Measurements from ENCODE around the gene LAMB4.

The LAMB4 gene, protein sequence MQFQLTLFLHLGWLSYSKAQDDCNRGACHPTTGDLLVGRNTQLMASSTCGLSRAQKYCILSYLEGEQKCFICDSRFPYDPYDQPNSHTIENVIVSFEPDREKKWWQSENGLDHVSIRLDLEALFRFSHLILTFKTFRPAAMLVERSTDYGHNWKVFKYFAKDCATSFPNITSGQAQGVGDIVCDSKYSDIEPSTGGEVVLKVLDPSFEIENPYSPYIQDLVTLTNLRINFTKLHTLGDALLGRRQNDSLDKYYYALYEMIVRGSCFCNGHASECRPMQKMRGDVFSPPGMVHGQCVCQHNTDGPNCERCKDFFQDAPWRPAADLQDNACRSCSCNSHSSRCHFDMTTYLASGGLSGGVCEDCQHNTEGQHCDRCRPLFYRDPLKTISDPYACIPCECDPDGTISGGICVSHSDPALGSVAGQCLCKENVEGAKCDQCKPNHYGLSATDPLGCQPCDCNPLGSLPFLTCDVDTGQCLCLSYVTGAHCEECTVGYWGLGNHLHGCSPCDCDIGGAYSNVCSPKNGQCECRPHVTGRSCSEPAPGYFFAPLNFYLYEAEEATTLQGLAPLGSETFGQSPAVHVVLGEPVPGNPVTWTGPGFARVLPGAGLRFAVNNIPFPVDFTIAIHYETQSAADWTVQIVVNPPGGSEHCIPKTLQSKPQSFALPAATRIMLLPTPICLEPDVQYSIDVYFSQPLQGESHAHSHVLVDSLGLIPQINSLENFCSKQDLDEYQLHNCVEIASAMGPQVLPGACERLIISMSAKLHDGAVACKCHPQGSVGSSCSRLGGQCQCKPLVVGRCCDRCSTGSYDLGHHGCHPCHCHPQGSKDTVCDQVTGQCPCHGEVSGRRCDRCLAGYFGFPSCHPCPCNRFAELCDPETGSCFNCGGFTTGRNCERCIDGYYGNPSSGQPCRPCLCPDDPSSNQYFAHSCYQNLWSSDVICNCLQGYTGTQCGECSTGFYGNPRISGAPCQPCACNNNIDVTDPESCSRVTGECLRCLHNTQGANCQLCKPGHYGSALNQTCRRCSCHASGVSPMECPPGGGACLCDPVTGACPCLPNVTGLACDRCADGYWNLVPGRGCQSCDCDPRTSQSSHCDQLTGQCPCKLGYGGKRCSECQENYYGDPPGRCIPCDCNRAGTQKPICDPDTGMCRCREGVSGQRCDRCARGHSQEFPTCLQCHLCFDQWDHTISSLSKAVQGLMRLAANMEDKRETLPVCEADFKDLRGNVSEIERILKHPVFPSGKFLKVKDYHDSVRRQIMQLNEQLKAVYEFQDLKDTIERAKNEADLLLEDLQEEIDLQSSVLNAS (N-terminal part only)

DNA sequence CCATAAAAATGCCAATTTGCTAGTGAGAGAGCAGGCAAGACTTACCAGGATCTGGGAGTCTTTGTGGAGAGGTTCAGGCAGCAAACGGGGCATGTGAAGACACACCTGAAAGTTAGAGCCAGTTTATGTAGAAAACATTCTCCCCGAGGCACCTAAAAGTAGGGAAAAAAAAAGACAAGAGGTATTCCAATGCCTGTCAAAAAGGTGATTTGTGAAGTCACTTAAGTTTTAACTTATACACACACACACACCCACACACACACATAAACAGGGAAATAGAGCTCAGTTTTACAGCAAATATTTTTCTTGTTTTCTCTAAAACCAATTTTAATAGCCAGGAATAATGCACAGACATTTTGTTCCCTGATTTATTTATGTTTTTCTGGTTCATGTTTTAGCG lies at the start of gene LAMB4:
Gene LAMB4, minus strand, starts transcription at position 101 of the 400 bp plus-strand sequence. CDS start 7,197 bp downstream, outside the sequence.
- no peak for DNase-seq

DNA sequence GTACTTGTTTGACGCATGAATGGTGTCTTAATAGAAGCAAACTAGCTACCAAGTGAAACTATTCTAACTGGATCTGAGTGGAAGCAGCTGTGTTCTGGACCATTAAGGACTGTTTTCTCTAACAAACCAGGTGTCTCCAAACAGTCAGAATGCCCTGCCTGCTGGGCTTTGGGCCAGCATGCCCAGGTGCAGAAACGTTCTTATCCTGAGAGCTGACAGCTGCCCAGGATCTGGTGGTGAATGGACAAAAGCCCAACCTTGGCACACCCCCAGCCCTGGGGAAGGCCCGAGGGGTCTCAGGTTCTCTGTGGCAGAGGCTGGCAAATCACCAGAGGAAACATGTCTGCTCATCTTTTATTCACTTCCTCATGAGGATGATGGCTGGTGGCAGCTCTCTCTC lies 48.2 kb upstream of the LAMB4 start:
- no peak for DNase-seq

DNA sequence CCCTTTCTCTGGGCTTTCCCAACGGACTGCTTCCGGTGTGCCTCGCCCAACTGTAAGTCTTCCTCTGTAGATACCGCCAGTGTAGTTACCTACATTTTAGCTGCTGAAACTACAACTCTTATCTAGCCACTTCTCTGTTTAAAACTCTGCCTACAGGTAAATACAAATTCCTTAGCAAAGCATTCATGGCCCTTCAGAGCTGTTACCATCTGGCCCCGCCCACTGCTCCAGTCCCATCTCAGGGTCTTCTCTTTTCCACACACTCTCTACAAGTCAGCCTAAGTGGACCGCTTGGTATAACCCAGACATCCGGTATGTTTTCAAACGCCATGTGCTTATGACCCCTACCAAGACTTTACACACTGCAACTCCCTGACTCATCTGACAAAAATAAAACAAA lies 41.0 kb upstream of the LAMB4 start:
- no peak for DNase-seq

DNA sequence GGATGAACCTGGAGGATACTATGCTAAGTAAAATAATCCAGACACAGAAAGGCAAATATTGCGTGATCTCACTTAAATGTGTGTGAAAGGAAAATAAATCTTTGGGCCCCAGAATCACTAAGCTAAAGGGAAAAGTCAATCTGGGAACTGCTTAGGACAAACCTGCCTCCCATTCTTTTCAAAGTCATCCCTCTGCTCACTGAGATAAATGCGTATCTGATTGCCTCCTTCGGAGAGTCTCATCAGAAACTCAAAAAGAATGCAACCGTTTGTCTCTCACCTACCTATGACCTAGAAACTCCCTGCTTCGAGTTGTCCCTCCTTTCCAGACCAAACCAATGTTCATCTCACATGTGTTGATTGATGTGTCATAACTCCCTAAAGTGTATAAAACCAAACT lies 40.1 kb upstream of the LAMB4 start:
- DNase-seq, result no peak

DNA sequence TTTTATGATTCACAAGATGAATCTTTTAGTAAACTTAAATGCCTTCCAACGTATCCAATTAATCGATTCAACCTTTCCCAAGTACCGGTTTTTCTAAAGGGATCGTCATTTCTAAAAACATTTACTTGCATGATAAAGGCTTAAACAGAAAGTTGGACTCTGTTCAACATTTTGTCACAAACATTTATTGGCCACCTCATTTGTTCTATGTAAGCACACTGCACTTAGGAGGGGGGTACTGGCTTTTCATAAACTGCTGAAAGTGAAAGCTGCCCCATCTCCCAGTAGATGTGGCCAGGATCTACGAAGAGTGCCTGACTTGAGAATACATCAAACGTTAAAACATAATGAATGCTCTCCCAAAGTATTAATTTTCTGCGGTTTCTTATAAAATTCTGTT lies 37.3 kb upstream of the LAMB4 start:
- no peak for DNase-seq

DNA sequence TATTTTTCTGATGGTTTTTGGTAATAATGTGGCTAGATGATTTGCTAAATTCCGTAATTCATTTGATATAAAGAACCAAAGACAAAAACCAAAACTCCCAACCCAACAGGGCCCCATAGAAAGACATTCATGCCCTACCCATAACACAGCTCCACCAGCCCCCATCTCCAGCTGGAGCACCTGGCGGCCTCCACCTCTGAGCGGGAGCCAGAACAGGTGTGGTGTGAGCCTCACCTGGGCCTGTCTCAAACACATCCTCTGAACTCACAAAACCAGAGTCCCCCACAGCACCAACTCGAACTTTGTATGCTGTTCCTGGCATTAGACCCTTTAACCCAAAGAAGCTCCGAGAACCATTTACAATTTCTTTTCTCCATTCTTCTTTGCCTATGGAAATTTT lies 36.5 kb upstream of the LAMB4 start:
- no peak for DNase-seq

DNA sequence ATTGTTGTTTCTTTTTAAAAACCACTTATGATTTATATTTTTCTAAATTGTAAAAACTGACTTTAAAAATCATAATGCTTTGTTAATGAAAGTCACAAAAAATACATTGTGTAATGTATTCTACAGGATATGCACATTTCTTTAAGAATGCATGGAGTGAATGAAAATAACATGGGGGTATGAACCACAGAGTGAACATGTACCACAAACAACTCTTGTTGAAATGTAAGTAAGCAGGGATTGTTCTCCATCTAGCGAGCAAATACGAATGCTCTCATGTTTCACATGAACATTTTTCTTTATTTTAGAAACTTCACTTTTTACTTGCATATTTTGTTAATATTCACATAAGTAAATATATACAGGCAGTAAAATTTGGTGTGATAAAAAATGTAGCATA lies 35.6 kb upstream of the LAMB4 start:
- no peak for DNase-seq

DNA sequence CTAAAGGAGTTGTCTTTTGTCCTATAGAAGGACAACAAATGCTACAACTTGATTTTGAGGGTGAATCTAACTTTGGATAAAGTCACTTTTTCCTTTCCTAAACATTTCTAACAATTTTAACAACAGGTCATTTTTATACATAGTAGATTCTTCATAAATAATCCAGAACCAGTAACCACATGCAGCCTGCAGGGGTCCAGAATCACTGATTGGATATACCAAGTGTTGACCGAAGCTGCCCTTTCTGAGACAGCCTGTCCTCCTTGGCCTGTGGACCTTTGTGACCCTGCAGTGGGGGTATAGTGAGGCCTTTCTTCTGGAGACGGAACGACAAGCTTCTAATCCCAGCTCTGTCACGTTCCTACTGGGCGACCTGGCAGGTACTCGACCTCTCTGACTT lies 34.8 kb upstream of the LAMB4 start:
- DNase-seq, result no peak

DNA sequence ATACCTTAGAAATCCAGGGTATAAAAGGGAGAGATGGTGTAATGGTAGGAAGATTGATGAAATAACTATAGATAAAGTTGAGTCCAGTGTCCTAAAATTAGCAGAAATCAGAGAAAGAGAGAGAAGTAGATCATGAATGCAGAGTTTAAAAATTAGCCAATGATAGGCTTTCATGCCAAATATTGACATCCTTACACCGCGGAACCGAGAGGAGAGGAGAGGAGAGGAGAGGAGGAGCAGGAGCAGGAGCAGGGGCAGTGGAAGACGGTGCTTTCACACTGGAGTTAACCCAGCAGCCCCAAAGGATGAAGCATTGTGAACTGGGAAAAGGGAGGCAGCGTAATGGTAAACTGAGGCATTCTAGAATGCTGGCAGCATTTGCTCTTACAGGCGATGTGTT lies 34.2 kb upstream of the LAMB4 start:
- no peak for DNase-seq

DNA sequence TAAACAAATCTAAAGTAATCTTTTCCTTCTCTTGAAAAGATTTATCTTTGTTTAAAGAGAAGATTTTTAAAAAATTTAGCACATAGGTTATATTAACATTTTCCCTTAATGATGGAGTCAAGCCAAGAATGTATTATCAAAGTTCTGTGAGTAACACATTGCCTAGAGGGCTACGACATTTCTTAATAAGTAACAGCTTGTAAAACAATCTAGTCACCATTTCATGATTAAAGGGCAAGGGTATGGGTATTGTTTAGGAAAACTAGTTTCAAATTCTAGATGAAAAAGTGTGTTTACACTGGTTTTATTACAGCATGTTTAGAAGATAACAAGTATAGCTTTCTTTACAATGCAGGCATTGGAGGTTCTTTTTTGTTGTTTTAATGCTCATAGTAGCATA lies 28.6 kb upstream of the LAMB4 start:
- no peak for DNase-seq

DNA sequence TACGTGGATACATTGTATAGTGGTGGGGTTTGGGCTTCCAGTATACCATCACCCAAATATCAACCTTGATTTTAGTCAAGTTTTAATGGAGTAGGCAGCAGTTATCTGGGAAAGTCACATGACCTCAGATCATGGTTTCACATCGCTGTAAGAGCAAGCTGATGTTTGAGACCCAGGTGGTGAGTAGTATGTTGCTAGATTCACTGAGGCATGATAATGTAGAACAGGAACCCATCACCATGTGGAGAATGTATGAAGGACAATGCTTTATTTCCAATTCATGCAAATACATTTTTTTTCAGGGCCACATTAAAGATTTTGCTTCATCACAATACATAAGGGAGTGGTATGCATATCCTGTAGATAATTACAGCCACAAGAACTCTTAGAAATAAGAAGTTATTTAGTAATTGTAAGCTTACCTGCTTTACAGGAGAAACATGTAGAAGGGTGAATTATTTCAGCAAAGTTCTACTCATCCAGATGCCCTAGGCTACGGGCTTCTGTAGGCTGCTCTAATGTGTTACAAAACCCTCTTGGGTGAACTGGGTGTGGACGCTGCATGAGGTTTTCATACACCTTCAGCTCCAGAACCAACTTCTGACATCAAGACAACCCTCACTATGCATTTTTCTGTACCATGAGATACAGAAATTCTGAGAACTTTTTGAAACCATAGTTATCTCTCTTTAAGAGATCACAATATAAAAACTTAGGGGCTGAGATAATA lies 27.6 kb upstream of the LAMB4 start:
- no peak for DNase-seq

DNA sequence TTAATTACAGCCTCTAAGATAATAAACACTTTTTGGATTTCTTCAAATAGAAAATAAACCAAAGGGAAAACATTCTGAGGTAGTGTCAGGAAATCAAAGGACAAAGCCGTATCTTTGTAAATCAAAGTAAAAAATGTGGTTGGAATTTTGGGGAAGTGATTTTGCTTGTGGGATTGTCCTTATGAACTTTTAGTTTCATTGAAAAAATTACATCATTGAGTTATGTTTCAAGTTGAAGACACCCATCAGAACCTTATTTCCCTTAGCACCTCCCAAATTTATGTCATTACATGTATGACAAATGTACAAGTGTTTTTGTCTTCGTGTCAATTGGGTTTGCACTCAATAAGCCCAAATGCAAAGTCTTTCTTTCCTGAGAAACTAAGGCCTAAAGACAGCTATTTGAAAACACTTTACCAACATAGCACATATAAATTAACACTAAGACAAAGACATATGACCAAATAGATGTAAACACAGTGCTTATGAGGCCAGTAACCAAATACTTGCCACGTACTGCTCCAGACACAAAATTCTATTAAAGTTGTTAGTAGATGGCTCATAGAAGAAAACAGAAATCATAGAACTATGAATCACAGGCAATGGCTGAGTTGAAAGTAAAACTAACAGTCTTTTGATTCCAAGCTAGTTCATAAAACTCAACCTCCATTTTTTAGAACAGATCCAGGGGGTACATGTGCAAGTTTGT lies 26.9 kb upstream of the LAMB4 start:
- no peak for DNase-seq

DNA sequence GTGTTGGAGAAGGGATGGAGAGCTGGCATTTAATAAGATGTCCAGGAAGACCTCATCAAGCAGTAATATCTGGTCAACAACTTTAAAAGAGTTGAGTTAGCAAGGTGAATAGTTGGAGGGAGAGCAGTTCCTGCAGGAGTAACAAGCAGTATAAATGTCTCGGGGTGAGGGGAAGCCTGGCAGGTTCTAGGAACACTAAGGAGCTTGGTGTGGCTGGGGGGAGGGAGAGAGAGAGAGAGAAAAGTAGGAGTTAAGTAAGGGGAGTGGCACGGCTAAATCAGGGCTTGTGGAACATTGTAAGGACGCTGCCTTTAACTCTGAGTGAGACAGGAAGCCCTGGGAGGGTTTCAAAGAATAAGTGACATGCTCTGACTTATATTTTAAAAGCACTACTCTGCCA lies 22.0 kb upstream of the LAMB4 start:
- no peak for DNase-seq

DNA sequence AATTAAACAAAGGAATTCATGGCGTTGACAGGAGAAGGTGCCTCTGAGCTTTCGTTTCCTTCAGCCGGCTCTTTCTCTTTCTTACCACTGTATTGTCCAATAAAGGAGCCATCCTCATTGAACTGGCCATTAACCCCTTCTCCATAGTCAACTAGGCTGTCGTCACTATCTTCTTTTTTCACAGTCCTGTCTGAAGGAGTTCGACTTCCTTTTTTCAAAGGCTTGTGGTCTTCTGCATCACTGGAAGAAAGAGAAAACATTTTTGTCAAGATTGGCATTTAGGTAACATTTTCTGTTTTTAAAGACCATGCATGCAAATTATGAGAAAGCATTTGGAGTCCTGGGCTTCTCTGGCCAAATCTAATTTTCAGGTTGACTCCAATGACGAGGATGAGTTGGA lies 19.7 kb upstream of the LAMB4 start:
- no peak for DNase-seq

DNA sequence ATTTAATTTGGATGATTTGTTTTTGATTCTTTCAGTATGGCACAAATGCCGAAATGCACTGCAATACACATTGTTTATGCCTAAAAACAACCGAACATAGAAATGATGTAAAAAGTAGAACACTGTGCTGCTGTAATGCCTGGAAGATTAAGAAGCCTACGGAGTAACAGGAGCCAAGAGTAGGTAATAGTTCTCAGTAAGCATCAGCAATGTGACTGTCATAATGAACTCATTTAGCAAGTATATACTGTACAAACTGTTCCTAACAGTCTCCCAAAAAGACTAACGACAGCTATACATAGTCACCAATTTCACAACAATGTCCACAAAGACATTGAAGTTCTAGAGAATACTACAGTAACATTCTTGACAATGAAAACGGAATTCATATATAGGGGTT lies 19.0 kb upstream of the LAMB4 start:
- DNase-seq, result no peak

DNA sequence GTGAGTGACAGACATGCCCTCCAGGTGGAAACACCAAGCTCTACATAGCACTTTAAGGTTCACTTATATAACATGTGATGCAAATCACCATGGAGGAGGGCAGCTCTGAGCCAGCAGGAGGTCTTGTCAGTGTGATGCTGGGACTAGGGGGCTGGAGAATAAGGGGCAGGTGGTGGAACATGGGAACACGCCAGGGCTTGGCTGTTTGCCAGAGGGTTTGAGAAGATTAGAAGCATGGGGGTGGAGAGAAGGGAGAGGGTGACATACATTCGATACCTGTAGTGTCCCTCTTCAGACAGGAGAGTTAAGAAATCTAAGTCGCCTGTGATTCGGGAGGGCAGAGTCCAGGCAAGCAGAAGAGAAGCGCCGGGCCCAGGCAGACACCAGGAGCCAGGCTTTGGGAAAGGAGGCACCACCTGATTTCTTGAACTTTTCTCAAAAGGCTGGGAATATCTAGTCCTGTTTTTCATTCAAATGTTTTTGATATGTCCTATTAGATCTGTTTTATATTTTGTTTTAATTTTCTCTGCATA lies 16.9 kb upstream of the LAMB4 start:
- no peak for DNase-seq

DNA sequence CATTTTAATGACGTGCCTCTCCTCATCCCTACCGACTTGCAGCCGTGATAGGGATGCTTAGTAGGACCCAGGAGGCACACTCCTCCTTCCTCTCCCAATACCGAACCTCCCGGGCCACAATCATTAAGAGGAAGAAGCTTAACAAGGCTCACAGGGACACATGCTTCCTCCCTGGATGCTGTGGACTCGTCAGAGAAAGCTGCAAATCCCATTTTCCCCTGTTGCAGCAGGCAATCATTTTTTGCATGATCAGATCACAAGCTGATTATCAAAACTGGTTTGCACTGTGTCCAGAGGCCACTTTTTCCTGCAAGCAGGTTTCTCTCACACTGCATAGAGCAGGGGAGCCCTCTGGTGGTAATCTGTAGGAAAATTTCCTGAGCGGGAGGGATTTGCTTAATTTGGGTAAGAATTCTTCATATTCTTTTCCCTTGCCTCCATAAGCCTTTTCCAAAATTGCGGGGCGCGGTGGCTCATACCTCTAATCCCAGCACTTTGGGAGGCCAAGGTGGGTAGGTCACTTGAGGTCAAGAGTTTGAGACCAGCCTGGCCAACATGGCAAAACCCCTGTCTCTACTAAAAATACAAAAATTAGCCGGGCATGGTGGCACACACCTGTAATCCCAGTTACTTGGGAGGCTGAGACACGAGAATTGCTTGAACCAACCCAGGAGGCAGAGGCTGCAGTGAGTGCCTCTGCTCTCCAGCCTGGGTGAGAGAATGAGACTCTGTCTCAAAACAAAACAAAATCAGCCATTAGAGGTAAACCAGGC lies 16.1 kb upstream of the LAMB4 start:
- peak; percentile 43 for DNase-seq

DNA sequence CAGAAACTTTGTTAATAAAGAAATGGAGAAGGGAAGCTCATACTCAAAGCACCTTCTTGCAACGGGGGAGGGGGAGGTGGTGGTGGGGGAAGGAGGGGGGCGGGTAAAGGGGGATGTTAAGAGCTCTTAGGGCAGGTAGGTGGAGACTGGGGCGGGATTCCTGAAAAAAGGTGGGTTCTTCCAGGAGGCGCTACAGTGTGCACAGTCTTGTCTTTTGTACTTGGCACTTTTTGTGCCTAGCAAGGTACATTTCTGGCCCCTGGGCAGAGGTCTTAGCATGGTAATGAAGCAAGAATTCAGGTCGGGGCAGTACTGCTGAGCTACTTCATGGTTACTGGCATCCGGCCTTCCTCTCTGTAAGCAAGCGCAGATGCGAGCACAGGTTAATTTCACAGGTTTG lies 15.2 kb upstream of the LAMB4 start:
- no peak for DNase-seq

DNA sequence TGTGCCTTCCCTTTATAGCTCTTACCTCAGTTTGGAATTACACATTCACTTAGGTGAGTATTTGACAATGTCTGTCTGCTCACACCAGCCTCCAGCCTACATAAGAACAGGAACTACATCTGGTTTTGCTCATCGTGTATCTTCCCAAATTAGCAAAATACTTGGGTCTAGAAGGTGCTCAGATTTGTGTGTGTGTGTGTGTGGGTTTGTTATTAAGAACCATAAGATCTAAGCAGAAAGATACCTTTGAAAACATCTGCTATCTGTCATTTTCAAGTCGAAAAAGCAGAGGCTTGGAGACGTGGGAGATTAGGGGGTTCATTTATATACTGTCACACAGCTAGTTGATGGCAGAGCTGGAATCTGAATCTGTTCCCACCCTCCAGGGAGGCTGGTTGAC lies 14.8 kb upstream of the LAMB4 start:
- no peak for DNase-seq

DNA sequence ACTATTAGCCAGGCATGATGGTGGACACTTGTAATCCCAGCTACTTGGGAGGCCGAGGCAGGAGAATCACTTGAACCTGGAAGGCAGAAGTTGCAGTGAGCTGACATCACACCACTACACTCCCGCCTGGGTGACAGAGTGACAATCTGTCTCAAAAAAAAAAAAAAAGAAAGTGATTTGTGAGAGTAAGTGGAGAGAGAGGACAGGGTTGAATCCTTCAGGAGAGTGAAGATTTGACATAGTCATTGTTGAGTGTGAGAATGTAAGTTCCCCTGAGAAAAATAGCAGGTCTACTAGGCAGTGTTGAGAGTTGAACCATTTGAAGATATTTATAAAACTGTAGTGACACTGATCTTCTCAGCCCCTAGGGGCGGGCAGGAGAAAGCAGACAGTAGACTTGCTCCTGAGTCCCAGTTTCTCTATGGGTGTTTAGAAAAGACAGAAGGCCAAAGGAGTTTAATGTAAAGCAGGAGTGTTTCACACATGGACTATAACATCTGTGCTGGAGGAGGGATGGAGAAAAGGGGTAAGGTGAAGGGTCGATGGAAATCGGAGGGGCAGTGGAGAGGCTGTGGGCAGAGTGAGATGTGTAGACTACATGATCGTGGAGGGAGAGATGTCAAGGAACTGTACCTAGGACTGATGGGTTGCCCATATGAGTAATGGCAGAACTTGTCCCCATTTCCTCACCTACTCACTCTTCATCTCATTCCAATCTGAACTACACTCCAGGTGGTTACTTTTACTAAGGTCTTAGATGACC lies 13.7 kb upstream of the LAMB4 start:
- no peak for DNase-seq

Data from CD4-positive, alpha-beta T cell treated with Interleukin-12 subunit alpha and Interleukin-12 subunit beta, for 1 hour (primary cell).